ENCODE data around the gene HTR3A.
A peak's percentile ranks its signal among the peaks of the same experiment; 100 is the strongest.

Gene HTR3A

DNA sequence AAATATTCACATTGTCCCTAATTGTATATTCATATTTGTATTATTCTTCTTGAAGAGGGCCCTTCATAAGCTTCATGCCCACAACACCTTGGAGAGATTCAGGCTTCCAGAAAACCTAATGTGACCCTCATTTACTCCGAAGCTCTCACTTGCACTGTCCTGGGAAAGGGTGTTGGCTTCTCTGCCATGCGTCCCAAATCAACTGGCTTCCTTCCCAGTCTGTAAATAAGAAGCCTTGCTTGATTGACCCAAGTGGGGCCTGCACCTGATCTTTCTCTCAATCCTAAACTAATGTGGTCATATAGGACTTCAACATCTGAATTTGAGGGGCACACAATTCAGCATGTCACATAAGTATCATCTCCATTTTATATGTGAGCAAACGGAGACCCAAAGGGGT lies 44.1 kb downstream of the HTR3A start:
- no peak for DNase-seq (ENCODE audit: low read depth)

DNA sequence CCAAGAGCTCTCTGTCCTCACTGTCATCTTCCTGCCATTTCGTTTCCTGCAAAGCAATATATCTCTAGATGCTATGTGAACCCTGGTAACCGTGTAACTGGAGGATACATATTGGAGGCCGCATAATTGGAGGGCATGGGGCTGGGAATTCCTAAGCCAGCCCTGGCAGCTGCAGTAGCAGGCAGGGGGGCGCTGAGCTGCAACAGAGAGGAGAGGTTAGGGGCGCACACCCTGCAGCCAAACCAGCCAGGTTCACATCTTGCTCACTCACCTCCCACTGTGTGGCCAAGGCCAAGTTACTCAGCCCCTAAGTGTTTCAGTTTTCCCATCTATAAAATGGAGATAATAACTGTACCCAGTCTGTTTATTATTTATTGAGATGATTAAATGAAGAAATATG lies 44.7 kb downstream of the HTR3A start:
- no peak for DNase-seq (ENCODE audit: low read depth)

DNA sequence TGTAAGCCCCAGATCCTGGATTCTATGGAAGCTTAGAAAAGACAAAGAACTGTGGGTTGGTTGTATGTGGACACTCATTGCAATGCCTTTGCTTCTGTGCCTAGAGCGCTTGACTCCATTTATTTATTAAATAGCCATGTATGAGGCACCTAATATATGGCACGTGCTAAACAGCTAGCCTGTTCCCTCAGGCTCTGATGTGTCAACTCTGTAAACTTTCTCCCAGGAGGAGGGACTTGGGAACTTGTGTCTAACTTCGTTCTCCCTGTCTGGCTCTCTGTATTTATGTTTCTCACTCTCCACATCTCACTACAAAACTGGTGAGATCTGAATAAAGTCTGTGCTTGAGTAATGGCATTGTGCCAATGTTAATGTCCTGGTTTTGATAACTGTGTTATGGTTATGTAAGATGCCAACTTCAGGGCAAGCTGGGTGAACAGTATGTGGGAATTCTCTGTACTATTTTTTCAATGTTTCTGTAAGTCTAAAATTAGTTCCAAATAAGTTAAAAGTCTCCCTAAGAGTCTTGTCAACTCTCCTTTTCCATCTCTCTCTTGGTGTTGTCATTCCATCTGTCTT lies 50.5 kb downstream of the HTR3A start:
- no peak for DNase-seq (ENCODE audit: low read depth)

DNA sequence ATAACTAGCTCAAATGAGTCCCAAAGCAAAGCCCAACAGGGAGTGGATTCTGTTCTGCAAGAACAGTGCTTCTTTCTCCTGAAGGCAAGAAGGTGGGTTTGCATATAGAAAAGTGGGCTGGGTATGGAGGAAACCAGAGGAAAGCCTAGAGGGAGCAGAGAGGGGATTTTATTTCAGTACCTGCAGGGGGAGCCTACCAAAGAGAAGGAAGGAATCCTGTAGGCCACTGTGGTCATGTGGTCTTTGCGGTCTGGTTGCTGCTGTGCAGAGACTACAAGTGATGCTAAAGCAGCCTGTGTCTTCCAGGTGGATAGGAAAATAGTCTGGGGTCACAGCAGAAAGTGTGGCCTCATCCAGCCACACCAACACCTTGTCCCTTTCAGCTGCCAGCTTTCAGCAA lies 51.4 kb downstream of the HTR3A start:
- DNase-seq (ENCODE audit: low read depth), result no peak

DNA sequence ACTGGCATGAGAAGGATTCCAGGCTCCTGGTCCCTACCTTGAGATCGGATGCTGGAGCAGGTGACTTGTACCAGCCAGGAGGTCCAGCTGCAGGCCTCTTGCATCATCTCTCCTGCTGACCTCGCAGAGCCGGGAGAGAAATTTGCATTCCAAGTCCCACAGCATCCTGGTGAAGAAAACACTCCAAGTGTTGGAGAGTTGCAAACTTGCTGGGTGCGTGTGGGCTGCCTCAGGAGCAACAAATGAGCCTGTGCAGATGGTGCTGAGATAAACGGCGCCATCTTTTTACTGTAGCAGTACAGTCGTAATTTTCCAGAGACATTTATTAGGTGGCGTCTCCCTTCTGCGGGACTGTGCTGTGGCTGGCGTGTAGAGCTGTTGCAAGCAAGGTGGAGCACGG lies 52.5 kb downstream of the HTR3A start:
- no peak for DNase-seq (ENCODE audit: low read depth)

DNA sequence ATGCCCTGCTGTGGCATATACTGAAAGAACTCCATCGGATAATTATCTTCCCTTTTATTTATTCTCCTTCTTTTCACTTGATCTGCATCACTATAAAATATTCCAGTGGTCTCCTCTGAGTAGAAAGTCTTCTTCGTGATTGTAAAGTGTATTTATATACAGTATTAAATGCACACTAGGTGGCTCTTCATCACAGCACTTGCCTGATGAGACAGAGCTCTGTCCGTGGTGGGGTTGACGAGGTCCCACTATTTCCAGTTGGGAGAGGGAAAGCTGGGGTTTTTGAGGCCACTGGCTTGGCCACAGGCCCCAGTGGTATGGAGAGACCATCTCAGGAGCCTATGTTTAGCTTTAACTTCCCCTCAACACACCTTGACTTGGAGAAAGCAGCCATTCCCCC lies 53.0 kb downstream of the HTR3A start:
- DNase-seq (ENCODE audit: low read depth), result no peak

DNA sequence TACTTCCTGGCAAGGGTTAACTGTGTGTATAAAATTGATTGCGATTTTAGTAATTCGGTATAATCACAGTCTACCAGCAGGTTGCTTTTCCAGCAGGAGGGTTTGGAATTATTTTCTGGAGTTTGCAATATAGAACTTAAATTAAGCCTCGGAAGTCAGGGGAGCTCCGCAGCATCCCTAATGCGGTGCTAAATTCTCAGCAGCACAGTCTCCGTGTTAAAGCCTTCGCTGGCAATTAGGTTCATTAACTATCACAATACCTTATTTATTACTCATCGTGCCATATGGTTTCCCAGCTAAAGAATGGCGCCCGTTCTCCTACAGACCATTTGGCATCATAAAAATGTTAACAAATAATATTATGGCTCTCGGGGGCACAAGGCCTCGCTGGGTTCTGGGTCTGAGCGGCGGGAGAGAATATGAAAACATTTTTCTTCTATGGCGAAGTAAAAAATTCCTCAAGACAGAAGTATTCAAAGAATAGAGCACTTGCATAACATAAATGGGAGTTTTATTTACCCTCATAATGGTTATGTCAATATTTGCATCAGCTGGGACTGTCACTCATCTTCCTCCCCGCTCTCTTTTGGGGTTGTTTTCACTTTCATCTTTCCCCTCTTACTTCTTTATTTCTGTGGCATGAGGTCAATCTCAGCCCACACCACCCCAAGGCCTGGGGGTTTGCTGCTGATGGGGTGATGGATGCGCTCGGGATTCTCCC lies 56.5 kb downstream of the HTR3A start:
- DNase-seq (ENCODE audit: low read depth), result no peak

DNA sequence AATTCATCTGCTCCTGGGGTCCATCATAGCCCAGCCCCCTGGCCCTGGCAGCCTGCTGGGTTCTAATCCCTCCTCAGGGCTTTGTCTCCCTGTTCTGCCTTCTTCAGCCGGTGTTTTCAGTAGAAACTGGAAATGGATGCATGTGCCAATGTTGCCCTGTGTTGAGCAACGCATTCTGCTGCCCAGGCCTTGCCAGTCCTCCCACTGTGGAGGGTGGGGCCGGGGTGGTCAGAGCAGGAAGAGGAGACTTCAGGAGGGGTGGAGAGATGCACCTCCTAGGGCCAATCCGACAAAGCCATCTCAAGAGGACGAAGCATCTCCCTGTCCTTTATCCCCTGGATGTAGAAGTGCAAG lies 57.0 kb downstream of the HTR3A start:
- no peak for DNase-seq (ENCODE audit: low read depth)

DNA sequence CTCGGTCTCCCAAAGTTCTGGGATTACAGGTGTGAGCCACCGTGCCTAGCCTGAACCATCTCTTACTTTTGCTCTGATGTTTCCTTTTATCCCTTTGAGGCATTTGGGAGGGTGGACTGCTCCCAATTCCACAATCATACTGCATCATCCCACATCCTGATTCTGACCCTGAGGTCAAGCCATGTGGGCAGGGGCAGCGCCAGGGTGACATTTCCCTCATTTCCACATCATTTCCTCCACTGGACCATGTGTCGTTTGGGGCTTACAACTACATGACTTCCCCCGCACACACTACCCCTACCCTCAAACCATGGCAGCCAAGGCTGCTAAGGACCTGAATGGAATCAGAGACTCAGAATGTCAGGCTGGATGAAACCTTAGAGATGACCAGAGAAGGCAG lies 58.2 kb downstream of the HTR3A start:
- no peak for DNase-seq (ENCODE audit: low read depth)

DNA sequence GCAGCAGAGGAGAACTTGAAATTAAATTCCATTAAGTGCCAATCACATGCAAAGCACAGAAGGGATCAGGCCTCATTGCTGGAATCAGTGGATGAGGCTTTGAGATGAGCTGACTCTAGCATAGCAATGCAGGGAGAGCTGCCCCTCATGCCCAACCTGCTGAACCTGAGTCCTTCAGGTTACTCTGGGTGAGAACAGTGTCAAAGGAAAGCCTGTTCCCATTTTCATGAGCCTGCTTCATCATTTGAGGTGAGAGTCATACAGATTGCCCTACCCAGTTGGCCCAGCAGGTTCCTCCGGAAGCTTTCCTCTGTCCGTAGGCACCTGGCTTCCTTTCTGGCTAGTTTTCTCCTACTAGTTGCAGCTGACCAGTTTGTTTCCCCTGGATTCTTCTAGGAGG lies 58.7 kb downstream of the HTR3A start:
- DNase-seq (ENCODE audit: low read depth), result no peak

DNA sequence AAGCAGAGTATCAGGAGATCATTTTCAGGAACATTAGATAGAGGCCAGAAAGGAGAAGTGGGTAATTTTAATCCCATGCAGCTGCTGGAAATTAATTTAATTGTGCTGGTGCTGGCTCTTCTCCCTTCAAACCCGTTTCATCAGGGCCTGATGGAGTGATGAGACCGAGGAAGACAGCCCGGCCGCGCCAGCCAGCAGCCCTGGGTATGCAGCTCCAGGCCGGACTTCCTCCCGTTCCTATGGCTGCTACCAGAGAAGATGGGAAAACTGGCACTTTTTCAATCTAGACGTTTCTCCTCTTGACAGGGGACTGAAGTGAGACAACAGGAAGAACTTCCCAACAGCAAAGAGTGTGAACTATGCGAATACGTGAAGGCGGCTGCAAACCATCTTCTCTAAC lies 60.0 kb downstream of the HTR3A start:
- DNase-seq (ENCODE audit: low read depth), result no peak

DNA sequence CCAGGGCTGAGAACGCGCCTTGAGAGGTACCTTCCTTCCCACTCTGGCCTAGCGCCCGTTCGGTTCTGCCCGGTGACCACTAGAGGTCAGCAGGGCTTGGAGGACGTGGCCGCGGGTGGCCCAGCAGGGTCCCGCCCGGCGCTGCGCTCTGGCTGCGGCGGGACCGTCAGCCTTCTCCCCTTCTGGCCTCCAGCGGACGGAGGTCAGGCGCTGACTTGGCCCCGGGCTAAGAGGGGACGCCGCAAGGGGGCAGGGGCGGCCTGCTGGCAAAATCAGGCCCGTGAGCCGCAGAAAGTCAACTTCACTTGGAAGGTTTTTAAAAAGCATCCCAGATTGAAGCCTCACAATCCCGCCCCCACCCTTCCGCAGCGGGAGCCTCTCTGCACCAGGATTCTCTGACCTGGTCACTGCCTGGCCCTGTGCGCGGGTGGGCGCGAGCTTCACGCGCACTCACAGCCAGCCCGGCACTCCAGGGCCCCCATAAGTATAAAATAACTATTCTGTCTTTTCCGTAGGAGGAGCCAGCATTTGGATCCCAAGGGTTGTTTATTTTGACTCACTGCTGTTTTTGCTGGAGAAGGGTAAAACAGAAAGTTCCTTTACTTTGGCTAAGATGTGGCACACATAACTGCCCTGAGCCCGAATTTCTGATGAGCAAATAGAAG lies 61.4 kb downstream of the HTR3A start:
- DNase-seq (ENCODE audit: low read depth), result peak; percentile 77

DNA sequence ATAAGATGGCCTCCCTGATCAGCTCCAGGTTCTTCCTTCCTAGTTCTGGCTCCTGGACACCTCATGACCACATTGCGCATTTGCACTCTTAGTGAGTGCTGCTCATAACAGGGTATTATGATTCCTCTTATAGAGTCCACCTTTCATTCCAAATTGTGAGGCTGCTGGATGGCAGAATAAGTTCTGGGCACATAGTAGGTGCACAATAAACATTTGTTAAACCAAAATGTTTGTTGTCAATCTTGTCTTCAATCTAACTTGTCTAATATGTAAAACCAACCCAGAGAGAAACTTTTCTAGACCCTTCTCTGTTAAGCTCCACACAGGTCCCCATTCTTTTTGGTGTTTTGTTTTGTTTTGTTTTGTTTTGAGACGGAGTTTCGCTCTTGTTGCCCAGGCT lies 62.0 kb downstream of the HTR3A start:
- no peak for DNase-seq (ENCODE audit: low read depth)

DNA sequence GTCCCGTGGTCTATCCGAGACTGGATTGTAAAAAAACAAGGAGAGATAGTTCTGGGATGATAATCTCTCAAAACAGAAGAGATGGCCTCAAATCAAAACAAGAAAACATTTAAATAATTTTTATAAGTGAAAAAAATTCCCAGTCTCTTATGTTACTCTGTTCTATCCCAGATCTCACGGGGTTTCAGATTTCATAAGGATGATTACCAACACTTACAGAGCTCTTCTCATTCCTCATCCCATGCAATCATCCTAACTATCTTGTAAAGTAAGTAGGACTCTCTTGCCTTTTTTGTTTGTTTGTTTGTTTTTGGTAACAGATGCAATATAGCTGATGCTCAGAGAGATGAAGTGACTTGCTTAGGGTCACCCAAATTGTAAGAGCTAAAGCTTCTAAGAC lies 64.6 kb downstream of the HTR3A start:
- no peak for DNase-seq (ENCODE audit: low read depth)
